ENCODE measurements around the gene SSX7. TPM values are rescaled to one million over a fixed set of nuclear protein-coding genes. Genes with fewer than 3 reads are reported as not detected.
"Not testable (repeated sequence)": the region's sequence is repeated elsewhere in the genome, so short reads cannot be mapped to it uniquely, and the experiment has no call there.

SSX7 gene
- not detected in 2 replicates for total RNA-seq (ENCODE audit: low replicate concordance)

GRCh38 chrX:52654800-52655199 lies at the start of gene SSX7:
TSS of gene SSX7 (minus strand) at chrX:52654900. CDS start at chrX:52653472, 1,428 bp downstream.
- DNase-seq (ENCODE audit: low read depth), result not testable (repeated sequence)

GRCh38 chrX:52692034-52692433 lies 37.3 kb upstream of the SSX7 start:
- not testable (repeated sequence) for H3K4me3 ChIP-seq (ENCODE audit: low read depth, low read length)

More at GRCh38 chrX:52654800-52655199, at the start of gene SSX7:
- H3K4me3 ChIP-seq (ENCODE audit: low read depth, low read length), result not testable (repeated sequence)

GRCh38 chrX:52662218-52662617 lies 7.5 kb upstream of the SSX7 start:
- DNase-seq (ENCODE audit: low read depth); H3K4me3 ChIP-seq (ENCODE audit: low read depth, low read length): not testable (repeated sequence)

More at GRCh38 chrX:52692034-52692433, 37.3 kb upstream of the SSX7 start:
- not testable (repeated sequence) for DNase-seq (ENCODE audit: low read depth)

DNA sequence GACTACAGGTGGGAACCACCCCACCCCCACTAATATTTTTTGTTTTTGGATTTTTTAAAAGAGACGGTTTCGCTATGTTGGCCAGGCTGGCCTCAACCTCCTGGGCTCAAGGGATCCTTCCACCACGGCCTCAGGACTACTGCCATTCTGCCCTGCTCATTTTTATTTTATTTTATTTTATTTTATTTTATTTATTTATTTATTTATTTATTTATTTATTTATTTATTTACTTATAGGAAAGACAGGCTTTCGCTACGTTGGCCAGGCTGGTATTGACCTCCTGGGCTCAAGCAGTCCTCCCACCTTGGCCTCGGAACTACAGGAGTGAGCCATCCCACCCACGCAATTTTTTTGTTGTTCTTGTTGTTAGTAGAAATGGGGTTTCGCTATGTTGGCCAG lies 775 bp upstream of the SSX7 start:
- not testable (repeated sequence) for H3K4me3 ChIP-seq (ENCODE audit: low read depth, low read length); DNase-seq (ENCODE audit: low read depth)

DNA sequence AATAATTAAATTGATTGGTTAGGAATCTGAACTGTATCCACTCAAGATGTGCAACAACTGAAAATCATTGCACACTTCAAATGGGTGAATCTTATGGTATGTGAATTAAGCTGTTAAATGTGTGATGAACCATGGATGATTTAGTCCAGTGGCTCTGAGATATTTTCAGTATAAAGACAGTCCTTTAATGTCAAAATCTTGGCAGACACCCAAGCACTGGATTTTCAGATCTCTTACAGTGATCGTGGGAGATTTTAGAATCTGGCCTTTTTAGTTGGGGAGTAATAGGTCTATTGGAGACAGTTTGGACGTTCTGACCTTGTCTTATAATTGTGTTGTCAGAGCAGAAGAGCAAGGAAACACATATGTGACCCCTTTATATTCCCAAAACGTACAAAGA lies 4.0 kb downstream of the SSX7 start:
- H3K4me3 ChIP-seq (ENCODE audit: low read depth, low read length); DNase-seq (ENCODE audit: low read depth): not testable (repeated sequence)

DNA sequence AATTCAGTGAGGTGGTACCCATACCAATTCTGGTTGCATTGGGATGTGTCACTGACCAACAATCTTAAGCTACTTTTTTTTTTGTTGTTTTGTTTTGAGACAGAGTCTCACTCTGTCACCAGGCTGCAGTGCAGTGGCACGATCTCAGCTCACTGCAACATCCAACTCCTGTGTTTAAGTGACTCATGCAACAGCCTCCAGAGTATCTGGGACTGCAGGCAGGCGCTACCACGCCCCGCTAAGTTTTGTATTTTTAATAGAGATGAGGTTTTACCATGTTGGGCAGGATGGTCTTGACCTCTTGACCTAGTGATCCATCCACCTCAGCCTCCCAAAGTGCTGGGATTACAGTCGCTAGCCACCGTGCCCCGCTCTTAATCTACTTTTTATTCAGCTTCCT lies 5.7 kb downstream of the SSX7 start:
- not testable (repeated sequence) for DNase-seq (ENCODE audit: low read depth); H3K4me3 ChIP-seq (ENCODE audit: low read depth, low read length)

DNA sequence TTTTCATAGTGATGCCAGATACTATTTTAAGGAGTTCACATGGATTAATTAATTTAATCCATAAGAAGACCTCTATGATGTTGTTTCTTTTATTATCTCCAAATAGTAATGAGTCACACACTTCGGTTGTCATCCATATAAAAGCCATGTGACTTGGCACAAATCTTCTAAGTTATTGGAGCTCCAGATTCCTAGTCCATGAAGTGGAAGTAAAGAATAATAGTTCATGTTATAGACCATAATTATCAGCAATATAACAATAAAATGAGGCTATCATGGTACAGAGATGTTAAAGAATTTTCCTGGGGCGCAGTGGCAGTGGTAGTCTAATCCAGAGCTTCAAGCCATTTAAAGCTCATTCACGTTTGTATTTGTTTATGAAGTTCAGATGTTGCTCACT lies 26.2 kb downstream of the SSX7 start:
- not testable (repeated sequence) for H3K4me3 ChIP-seq (ENCODE audit: low read depth, low read length); DNase-seq (ENCODE audit: low read depth)

GRCh38 chrX:52620661-52621060 lies 34.0 kb downstream of the SSX7 start:
- H3K4me3 ChIP-seq (ENCODE audit: low read depth, low read length); DNase-seq (ENCODE audit: low read depth): not testable (repeated sequence)

DNA sequence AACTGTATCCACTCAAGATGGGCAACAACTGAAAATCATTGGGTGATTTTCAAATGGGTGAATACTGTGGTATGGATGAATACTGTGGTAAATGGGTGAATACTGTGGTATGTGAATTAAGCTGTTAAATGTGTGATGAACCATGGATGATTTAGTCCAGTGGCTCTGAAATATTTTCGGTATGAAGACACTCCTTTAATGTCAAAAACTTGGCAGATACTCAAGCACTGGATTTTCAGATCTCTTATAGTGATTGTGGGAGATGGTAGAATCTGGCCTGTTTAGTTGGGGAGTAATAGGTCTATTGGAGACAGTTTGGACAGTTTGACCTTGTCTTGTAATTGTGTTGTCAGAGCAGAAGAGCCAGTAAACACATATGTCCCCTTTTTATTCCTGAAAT lies 45.7 kb downstream of the SSX7 start:
- no peak for DNase-seq (ENCODE audit: low read depth)
- TF ChIP-seq CTCF (IDR thresholded peaks at IDR 0.05; ENCODE audit: insufficient read depth, low read length), result no peak
- H3K4me3 ChIP-seq (ENCODE audit: low read depth, low read length), result no peak overlapping the region

- not testable (repeated sequence) for H3K4me3 ChIP-seq (ENCODE audit: low read depth, low read length); DNase-seq (ENCODE audit: low read depth)
Observed at GRCh38 chrX:52603151-52603550, 51.5 kb downstream of the SSX7 start.

GRCh38 chrX:52598886-52599285 lies 55.8 kb downstream of the SSX7 start:
- no peak for TF ChIP-seq CTCF (IDR thresholded peaks at IDR 0.05; ENCODE audit: insufficient read depth, low read length)
- no peak for DNase-seq (ENCODE audit: low read depth)
- H3K4me3 ChIP-seq (ENCODE audit: low read depth, low read length), result no peak overlapping the region

DNA sequence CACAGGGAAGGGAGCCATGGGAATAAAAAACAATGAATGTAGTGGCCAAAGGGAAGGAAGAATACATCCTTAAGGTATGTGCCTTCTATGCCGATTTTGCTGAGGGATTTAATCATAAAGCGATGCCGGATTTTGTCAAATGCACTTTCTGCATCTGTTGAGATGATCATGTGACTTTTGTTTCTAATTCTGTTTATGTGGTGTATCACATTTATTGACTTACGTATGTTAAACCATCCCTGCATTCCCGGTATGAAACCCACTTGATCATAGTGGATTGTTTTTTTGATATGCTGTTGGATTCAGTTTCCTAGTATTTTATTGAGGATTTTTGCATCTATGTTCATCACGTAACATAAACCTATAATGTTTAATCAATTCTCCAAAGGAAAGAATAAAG lies 60.0 kb downstream of the SSX7 start:
- H3K4me3 ChIP-seq (ENCODE audit: low read depth, low read length), result no peak overlapping the region
- no peak for DNase-seq (ENCODE audit: low read depth)
- TF ChIP-seq CTCF (IDR thresholded peaks at IDR 0.05; ENCODE audit: insufficient read depth, low read length), result no peak

Small RNAs within 50 kb of the gene (small RNA-seq; reads per million reads assigned to genes)
- gene AL450023.3 (not detected), gene RNA5SP504 (not detected)

Other genes starting within 250 kb of the SSX7 start
- not detected in 2 replicates for gene XAGE1A, start 159.1 kb downstream of the SSX7 start, total RNA-seq (ENCODE audit: low replicate concordance)
- not detected in 2 replicates for gene XAGE1B, start 137.8 kb downstream of the SSX7 start, total RNA-seq (ENCODE audit: low replicate concordance)
- not detected in 2 replicates for gene SSX2, start 52.3 kb upstream of the SSX7 start, total RNA-seq (ENCODE audit: low replicate concordance)
- 0.09 TPM in 1 of 2 replicates, not detected in the other for gene SSX2B, start 96.4 kb upstream of the SSX7 start, total RNA-seq (ENCODE audit: low replicate concordance)
- not detected in 2 replicates for gene SPANXN5, start 142.5 kb upstream of the SSX7 start, total RNA-seq (ENCODE audit: low replicate concordance)
- not detected in 2 replicates for gene XAGE5, start 156.4 kb upstream of the SSX7 start, total RNA-seq (ENCODE audit: low replicate concordance)
- not detected in 2 replicates for gene XAGE3, start 213.2 kb upstream of the SSX7 start, total RNA-seq (ENCODE audit: low replicate concordance)
- 7.9 and 26.5 TPM in 2 replicates for gene FAM156B, start 242.4 kb upstream of the SSX7 start, total RNA-seq (ENCODE audit: low replicate concordance)

Measured in fibroblast of the aortic adventitia (primary cell).